GM13976 (cell line): ENCODE measurements around the gene MSMP.

Experiments used
- DNase-seq: peaks from one replicate; pipeline ENCODE4 v3.0.0; 2012; ENCODE audit warnings: low spot score
- in situ Hi-C: fragments of 300-500 bp; cut with MboI; formaldehyde crosslinking; loops from one replicate; pipeline ENCODE4 v1.12.0; 2022; ENCODE audit warnings: low sequenced_read_pairs, mixed read lengths, inconsistent platforms; ENCODE audit not compliant: unreplicated experiment
- TF ChIP-seq, protein P1 (sequence below): IDR thresholded peaks from 2 replicates; pipeline ENCODE4 v1.5.1; 2012; ENCODE audit warnings: borderline replicate concordance, mild to moderate bottlenecking; ENCODE audit not compliant: insufficient read depth; ENCODE audit errors: extremely low read depth, missing control alignments, control extremely low read depth

Gene MSMP

GRCh38 chr9:35705372-35705771 is 48.7 kb downstream of the MSMP start:
- TF ChIP-seq, protein P1, sequence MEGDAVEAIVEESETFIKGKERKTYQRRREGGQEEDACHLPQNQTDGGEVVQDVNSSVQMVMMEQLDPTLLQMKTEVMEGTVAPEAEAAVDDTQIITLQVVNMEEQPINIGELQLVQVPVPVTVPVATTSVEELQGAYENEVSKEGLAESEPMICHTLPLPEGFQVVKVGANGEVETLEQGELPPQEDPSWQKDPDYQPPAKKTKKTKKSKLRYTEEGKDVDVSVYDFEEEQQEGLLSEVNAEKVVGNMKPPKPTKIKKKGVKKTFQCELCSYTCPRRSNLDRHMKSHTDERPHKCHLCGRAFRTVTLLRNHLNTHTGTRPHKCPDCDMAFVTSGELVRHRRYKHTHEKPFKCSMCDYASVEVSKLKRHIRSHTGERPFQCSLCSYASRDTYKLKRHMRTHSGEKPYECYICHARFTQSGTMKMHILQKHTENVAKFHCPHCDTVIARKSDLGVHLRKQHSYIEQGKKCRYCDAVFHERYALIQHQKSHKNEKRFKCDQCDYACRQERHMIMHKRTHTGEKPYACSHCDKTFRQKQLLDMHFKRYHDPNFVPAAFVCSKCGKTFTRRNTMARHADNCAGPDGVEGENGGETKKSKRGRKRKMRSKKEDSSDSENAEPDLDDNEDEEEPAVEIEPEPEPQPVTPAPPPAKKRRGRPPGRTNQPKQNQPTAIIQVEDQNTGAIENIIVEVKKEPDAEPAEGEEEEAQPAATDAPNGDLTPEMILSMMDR: no peak
- in situ Hi-C loops: no loop called here
- DNase-seq: no peak

DNA sequence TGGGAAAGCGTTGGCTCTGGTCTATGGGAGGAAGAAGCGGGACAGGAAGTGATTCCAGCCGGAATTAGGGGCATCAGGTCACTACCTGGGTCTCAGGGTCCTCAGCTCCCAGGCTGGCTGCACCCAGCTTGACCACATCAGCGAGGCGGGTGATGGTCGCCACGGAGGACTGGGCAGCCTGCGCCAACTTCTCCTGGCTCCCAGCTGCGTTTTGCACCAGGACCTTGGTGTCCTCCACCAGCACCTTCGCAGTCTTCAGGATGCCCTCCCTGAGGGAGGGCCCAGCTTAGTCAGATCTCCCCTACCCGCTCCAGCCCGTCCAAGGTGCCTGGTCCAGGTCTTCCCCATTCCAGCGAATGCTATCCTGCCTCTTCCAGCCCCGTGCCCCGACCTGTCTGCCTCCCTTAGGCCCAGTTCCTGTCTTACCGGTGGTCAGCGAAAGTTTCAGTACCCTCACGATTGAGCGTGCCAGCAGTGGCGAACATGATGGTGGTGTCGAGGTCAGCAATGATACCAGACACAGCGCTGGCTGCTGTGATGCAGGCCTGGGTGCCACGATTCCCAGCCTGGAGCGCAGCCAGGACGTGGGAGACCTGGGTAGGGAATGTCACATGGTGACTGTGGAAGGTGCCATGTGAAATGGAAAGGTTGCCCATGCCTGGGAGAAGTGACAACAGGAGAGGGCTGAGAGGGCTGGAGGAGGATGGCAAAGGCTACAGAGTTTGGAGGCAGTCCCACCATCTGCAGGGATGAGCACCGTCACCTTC is 50.0 kb downstream of the MSMP start:
- TF ChIP-seq, protein P1: no peak
- no peak for DNase-seq
- in situ Hi-C loops: no loop called here
